HCT116 (cell line): ENCODE measurements around the gene ADAM10. TPM values are rescaled to one million over a fixed set of nuclear protein-coding genes. Genes with fewer than 3 reads are reported as not detected.

Experiments
- ATAC-seq: fragments of 200-7000 bp; cut with Tn5 transposase; 2 replicates; pipeline ENCODE4 v1.9.1; 2020; ENCODE audit warnings: mild to moderate bottlenecking, moderate library complexity
- BruUV-seq: library from RNA; stranded (reverse); fragments of 400-500 nt; replicated peaks from 2 replicates; lab custom pipeline; 2021; lab: Mats Ljungman, UMichigan
- CTCF ChIA-PET: fragments of 300-600 bp; sonication (Branson Sonifier 250); formaldehyde crosslinking; loops from one replicate; lab custom pipeline; 2021; ENCODE audit warnings: antibody characterized with exemption; lab: Charles Lee
- POLR2A ChIA-PET: fragments of 300-600, 350-600 bp; sonication (Branson Sonifier 250); formaldehyde crosslinking; loops from one replicate; lab custom pipeline; 2021; ENCODE audit warnings: antibody characterized with exemption; lab: Charles Lee
- RAD21 ChIA-PET, 2 experiments: fragments of 300-600 bp; sonication (Branson Sonifier 250); formaldehyde crosslinking; loops; one replicate each; lab custom pipeline; 2023; ENCODE audit warnings: low total read pairs in 2 of 2; ENCODE audit not compliant: uncharacterized antibody in 2 of 2, unreplicated experiment in 2 of 2, low non-redundant PET in 1 of 2; lab: Charles Lee
- DNase-seq: peaks from one replicate; pipeline ENCODE4 v3.0.0-alpha.2; 2010; ENCODE audit warnings: low read depth, low spot score
- H2AFZ ChIP-seq: fragments of 200-600 bp; shearing (Covaris generic), sonication (generic); 2 replicates; pipeline ENCODE4 v1.6.1; 2017; ENCODE audit warnings: low read depth, mixed run types, mixed read lengths, antibody characterized with exemption, low read length; ENCODE audit not compliant: poor library complexity, severe bottlenecking
- H3K27ac ChIP-seq: 2 replicates; pipeline ENCODE4 v1.5.1; 2012; ENCODE audit warnings: low read depth, low read length
- H3K27me3 ChIP-seq: fragments of 200-600 bp; sonication (generic); 2 replicates; pipeline ENCODE4 v1.6.1; 2016; ENCODE audit warnings: mixed run types, low read length, mixed read lengths; ENCODE audit not compliant: insufficient read depth
- H3K36me3 ChIP-seq, 2 experiments: fragments of 200-500 bp in 1 of 2; fragments of 200-600 bp in 1 of 2; sonication (Bioruptor generic) in 1 of 2; sonication (generic) in 1 of 2; 2 replicates each; pipeline versions ENCODE4 v1.5.1 to v1.6.1; 2014 to 2016; ENCODE audit warnings: low read length in 2 of 2, inconsistent platforms in 1 of 2, mixed read lengths in 1 of 2, mixed run types in 1 of 2; ENCODE audit not compliant: insufficient read depth in 2 of 2, control insufficient read depth in 1 of 2
- H3K4me1 ChIP-seq, 2 experiments: fragments of 200-600 bp in 1 of 2; sonication (generic) in 1 of 2; 2 replicates each; pipeline versions ENCODE4 v1.5.1 to v1.6.1; 2012 to 2017; ENCODE audit warnings: low read length in 2 of 2, inconsistent platforms in 1 of 2, mild to moderate bottlenecking in 1 of 2, mixed read lengths in 1 of 2, mixed run types in 1 of 2, moderate library complexity in 1 of 2; ENCODE audit not compliant: insufficient read depth in 2 of 2, control insufficient read depth in 1 of 2
- H3K4me2 ChIP-seq: fragments of 200-600 bp; sonication (generic); 2 replicates; pipeline ENCODE4 v1.6.1; 2017; ENCODE audit warnings: mixed run types, low read length, mixed read lengths
- H3K4me3 ChIP-seq, 2 experiments: fragments of 200-600 bp in 1 of 2; sonication (generic) in 1 of 2; replicated peaks in 1 of 2; 2 replicates each; pipeline ENCODE4 v1.5.1; 2011 to 2016; ENCODE audit warnings: low read length in 2 of 2, control low read depth in 1 of 2, low read depth in 1 of 2, mild to moderate bottlenecking in 1 of 2, mixed read lengths in 1 of 2, mixed run types in 1 of 2
- H3K79me2 ChIP-seq: fragments of 200-600 bp; sonication (generic); 2 replicates; pipeline ENCODE4 v1.6.1; 2017; ENCODE audit warnings: mild to moderate bottlenecking, mixed run types, low read length, moderate library complexity, mixed read lengths; ENCODE audit not compliant: insufficient read depth
- H3K9ac ChIP-seq: fragments of 200-600 bp; sonication (generic); 2 replicates; pipeline ENCODE4 v1.6.1; 2016; ENCODE audit warnings: low read length, mixed read lengths
- H3K9me2 ChIP-seq: fragments of 200-600 bp; sonication (generic), shearing (Covaris generic); 2 replicates; pipeline ENCODE4 v1.6.1; 2017; ENCODE audit warnings: mixed run types, mild to moderate bottlenecking, moderate library complexity; ENCODE audit not compliant: insufficient read depth
- H3K9me3 ChIP-seq, 2 experiments: fragments of 200-500 bp in 1 of 2; fragments of 200-600 bp in 1 of 2; sonication (Bioruptor generic) in 1 of 2; sonication (generic) in 1 of 2; 2 replicates each; pipeline ENCODE4 v1.6.1; 2014 to 2017; ENCODE audit warnings: low read length in 2 of 2, mixed read lengths in 2 of 2, inconsistent platforms in 1 of 2, low read depth in 1 of 2, mild to moderate bottlenecking in 1 of 2, mixed run types in 1 of 2, moderate library complexity in 1 of 2; ENCODE audit not compliant: control insufficient read depth in 1 of 2, insufficient read depth in 1 of 2
- H4K20me1 ChIP-seq: fragments of 200-600 bp; sonication (generic), shearing (Covaris generic); 2 replicates; pipeline ENCODE4 v1.6.1; 2017; ENCODE audit warnings: mixed run types, mild to moderate bottlenecking, moderate library complexity; ENCODE audit not compliant: insufficient read depth
- CEBPB ChIP-seq: IDR thresholded peaks from 2 replicates; pipeline ENCODE4 v1.6.1; 2012; ENCODE audit warnings: low read depth
- CTCF ChIP-seq, 3 experiments: fragments of 200-600 bp in 1 of 3; sonication (generic) in 1 of 3; IDR thresholded peaks in 2 of 3; conservative IDR thresholded peaks in 1 of 3; 2 replicates each; pipeline ENCODE4 v1.5.1; 2012 to 2017; ENCODE audit warnings: low read depth in 2 of 3, low read length in 2 of 3, antibody characterized with exemption in 1 of 3, borderline replicate concordance in 1 of 3, control low read depth in 1 of 3, mild to moderate bottlenecking in 1 of 3, mixed read lengths in 1 of 3, mixed run types in 1 of 3, moderate library complexity in 1 of 3; ENCODE audit not compliant: insufficient read depth in 1 of 3
- ELF1 ChIP-seq: IDR thresholded peaks from 2 replicates; pipeline ENCODE4 v1.6.1; 2012; ENCODE audit warnings: low read depth, borderline replicate concordance
- EZH2phosphoT487 ChIP-seq: fragments of 200-600 bp; IDR thresholded peaks from 2 replicates; pipeline ENCODE4 v1.6.1; 2018; ENCODE audit warnings: antibody characterized with exemption, borderline replicate concordance
- FOSL1 ChIP-seq: IDR thresholded peaks from 2 replicates; pipeline ENCODE4 v1.6.1; 2012; ENCODE audit warnings: low read depth
- POLR2A ChIP-seq: IDR thresholded peaks from 2 replicates; pipeline ENCODE4 v1.7.0; 2011; ENCODE audit warnings: borderline replicate concordance; ENCODE audit not compliant: insufficient read depth, insufficient read length; ENCODE audit errors: extremely low read depth
- POLR2AphosphoS5 ChIP-seq: IDR thresholded peaks from 2 replicates; pipeline ENCODE4 v1.6.1; 2011; ENCODE audit warnings: mild to moderate bottlenecking, low read depth, low read length, moderate library complexity
- RAD21 ChIP-seq: IDR thresholded peaks from 2 replicates; pipeline ENCODE4 v1.6.1; 2012; ENCODE audit warnings: low read depth, mild to moderate bottlenecking
- SIN3A ChIP-seq: IDR thresholded peaks from 2 replicates; pipeline ENCODE4 v1.6.1; 2012; ENCODE audit warnings: low read depth
- SRF ChIP-seq: IDR thresholded peaks from 2 replicates; pipeline ENCODE4 v1.6.1; 2012; ENCODE audit warnings: low read depth
- ZFX ChIP-seq: fragments of 450-650 bp; IDR thresholded peaks from 2 replicates; pipeline ENCODE4 v1.6.1; 2017
- ZNF274 ChIP-seq: fragments of 200-500 bp; sonication (Bioruptor generic); IDR thresholded peaks from 2 replicates; pipeline ENCODE4 v1.6.1; 2014; ENCODE audit warnings: mild to moderate bottlenecking, low read depth, low read length, inconsistent platforms
- intact Hi-C: fragments of 100-400 bp; cut with micrococcal nuclease; formaldehyde crosslinking; loops from 2 replicates; pipeline ENCODE4 v1.10.0; 2022
- total RNA-seq: library from RNA; stranded (reverse); gene quantifications from one replicate; pipeline ENCODE4 v1.2.1, GENCODE V29; 2021; ENCODE audit not compliant: unreplicated experiment
- TF ChIP-seq, protein P1 (sequence below): IDR thresholded peaks from 2 replicates; pipeline ENCODE4 v1.6.1; 2012
- TF ChIP-seq, protein P2 (sequence below): IDR thresholded peaks from 2 replicates; pipeline ENCODE4 v1.6.1; 2011; ENCODE audit warnings: mild to moderate bottlenecking, low read length, moderate library complexity; ENCODE audit not compliant: insufficient replicate concordance; ENCODE audit errors: extremely low read depth
- TF ChIP-seq, protein P3 (sequence below): IDR thresholded peaks from 2 replicates; pipeline ENCODE4 v1.6.1; 2012

Gene ADAM10
- total RNA-seq, 1 experiment from 2014 or later = 158 TPM

DNA sequence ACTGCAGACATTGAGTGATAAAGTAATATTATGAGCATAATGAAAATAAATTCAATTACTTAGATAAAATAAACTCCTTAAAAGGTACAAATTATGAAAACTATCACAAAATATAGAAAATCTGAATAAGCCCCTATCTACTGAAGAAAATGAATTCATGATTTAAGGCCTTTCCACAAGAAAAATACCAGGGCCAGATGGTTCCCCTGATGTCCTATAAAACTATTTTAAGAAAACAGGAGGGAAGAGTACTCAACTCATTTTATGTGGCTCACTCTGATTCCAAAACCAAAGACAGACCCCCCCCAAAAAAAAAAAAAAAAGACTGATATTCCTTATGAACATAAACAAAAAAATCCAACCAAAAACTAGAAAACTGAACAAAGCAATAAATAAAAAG is 59.9 kb downstream of the ADAM10 start:
- CTCF ChIA-PET = no interaction called here
- peaks cover 0 to 2% of the 10 kb centered on the region in 2 experiments; a peak in 1 of 4 replicates for H3K4me1 ChIP-seq
- TF ChIP-seq SRF (no peak), FOSL1 (no peak), CEBPB (no peak), POLR2AphosphoS5 (no peak), SIN3A (no peak), EZH2phosphoT487 (no peak), CTCF (IDR thresholded peaks at IDR 0.05 in 2 of 3, conservative IDR thresholded peaks at IDR 0.05 in 1 of 3; ENCODE audit: borderline replicate concordance in 1 of 3, insufficient read depth in 1 of 3, low read depth in 2 of 3, low read length in 2 of 3) (no peak), ZFX (no peak), ZNF274 (no peak), RAD21 (no peak), ELF1 (no peak), POLR2A (no peak)
- TF ChIP-seq, protein P1, sequence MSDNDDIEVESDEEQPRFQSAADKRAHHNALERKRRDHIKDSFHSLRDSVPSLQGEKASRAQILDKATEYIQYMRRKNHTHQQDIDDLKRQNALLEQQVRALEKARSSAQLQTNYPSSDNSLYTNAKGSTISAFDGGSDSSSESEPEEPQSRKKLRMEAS = no peak
- TF ChIP-seq, protein P2, sequence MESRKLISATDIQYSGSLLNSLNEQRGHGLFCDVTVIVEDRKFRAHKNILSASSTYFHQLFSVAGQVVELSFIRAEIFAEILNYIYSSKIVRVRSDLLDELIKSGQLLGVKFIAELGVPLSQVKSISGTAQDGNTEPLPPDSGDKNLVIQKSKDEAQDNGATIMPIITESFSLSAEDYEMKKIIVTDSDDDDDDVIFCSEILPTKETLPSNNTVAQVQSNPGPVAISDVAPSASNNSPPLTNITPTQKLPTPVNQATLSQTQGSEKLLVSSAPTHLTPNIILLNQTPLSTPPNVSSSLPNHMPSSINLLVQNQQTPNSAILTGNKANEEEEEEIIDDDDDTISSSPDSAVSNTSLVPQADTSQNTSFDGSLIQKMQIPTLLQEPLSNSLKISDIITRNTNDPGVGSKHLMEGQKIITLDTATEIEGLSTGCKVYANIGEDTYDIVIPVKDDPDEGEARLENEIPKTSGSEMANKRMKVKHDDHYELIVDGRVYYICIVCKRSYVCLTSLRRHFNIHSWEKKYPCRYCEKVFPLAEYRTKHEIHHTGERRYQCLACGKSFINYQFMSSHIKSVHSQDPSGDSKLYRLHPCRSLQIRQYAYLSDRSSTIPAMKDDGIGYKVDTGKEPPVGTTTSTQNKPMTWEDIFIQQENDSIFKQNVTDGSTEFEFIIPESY = no peak
- TF ChIP-seq, protein P3, sequence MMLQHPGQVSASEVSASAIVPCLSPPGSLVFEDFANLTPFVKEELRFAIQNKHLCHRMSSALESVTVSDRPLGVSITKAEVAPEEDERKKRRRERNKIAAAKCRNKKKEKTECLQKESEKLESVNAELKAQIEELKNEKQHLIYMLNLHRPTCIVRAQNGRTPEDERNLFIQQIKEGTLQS = no peak
- TF ChIP-seq, all 23 proteins: peak for 0
- H3K9ac ChIP-seq = no peak overlapping the region
- H3K4me2 ChIP-seq = no peak overlapping the region
- intact Hi-C loops = no loop called here
- no peaks in the 10 kb centered on the region for H3K27me3 ChIP-seq
- no peaks in the 10 kb centered on the region for H3K9me3 ChIP-seq
- no peak overlapping the region for H3K4me3 ChIP-seq
- no peak overlapping the region for H2AFZ ChIP-seq
- peaks cover 59% of the 10 kb centered on the region for H3K79me2 ChIP-seq
- RAD21 ChIA-PET = no interaction called here
- H3K9me2 ChIP-seq = no peaks in the 10 kb centered on the region
- no peak for ATAC-seq
- no TSS peak for BruUV-seq
- no peaks in the 10 kb centered on the region; the same call in 1 of the 2 replicates for H4K20me1 ChIP-seq
- H3K36me3 ChIP-seq = no peaks in the 10 kb centered on the region
- H3K27ac ChIP-seq = no peak overlapping the region
- DNase-seq = no peak
- POLR2A ChIA-PET = no interaction called here
